ENCODE data around the gene STK40. TPM values are rescaled to one million over a fixed set of nuclear protein-coding genes. Genes with fewer than 3 reads are reported as not detected.

Gene STK40
- total RNA-seq, 1 donor from 2014 or later = 17.9 TPM

DNA sequence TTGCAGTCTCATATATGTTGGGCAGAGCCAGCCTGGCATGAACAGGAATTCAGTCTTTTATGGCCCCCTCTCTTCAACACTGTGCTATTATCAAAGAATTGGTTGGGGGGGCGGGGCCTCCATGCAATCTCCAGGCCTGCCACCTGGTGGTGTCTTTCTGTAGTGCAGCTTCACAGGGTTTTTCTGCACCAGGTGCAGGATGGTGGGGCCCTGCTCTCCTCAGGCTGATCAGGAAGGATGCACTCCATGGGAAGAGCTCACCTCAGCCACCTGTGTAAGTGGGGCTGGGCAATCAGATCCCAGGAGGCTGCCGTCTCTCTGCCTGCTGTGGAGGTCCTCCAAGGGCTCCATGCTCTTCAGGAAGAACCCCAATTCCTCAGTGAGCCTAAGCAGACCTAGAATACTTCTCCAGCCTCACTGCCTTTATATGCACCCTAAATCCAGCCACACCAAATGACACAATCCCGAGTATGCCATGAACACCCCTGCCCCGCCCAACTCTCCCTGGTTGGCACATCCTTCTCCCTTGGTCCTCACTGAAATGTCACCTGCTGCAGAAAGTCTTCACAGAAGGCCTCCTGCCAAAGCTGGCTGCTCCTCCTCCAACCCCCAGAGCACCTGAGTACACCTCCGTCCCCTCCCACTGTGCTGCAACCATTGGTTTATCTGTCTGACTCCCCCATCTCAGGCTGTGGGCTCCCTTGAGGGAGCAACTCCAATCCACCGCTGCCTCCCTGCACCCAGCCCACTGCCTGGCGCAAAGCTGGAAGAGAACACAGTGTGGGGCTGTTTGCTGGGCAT lies 16.5 kb downstream of the STK40 start:
- DNase-seq = peak; percentile 33

- DNase-seq = no peak
Measured at GRCh38 chr1:36367798-36368197, 17.9 kb downstream of the STK40 start.

- no peak for DNase-seq
Measured at GRCh38 chr1:36367066-36367465, 18.7 kb downstream of the STK40 start.

GRCh38 chr1:36366091-36366661 lies 19.5 kb downstream of the STK40 start:
- DNase-seq = peak; percentile 96

- peak; percentile 53 for DNase-seq
Measured at GRCh38 chr1:36365381-36365780, 20.3 kb downstream of the STK40 start.

DNA sequence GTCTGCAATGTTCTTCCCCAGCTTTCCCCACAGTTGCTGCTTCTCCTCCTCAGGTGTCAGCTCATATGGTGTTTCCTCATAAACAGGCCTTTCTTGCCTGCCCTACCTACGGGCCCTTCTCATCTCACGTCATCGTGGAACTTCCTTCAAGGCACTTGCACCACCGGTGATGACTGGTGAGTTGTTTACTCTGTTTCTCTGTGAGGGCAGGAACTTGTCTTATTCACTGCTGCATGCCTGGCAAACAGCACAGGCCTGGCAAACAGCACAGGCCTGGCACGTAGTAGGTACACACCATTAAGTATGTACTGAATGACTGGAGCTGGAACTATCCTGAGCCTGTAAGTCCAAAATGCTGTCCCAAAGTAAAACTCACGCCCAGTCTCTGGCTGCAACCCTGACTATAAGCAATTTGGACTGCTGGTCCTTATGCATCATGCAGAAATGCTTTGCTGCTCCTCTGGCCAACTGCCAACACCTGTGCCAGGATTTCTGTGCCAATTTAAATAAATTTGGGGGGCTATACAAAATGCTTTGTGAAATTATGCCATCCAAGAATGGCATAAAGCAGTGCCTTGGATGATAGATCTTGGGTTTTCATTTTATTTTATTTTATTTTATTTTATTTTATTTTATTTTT lies 25.7 kb downstream of the STK40 start:
- DNase-seq = no peak

DNA sequence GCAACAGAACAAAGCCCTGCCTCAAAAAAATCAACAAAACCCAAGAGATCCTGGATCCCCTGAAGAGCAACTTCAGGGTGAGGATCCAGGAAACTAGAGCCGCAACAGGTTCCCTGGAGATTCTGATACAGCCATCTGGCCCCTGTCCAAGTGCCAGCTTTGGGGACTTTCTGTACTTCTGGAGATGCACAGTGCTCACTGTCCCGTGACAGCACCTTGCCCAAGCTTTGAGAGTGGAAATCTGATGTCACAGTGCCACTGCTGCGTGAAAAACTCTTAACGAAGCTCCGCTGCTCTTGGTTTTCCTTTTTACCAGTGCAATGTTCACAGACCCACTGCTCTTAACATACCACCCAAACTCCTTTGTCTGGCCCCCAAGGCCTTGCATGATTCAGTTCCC lies 26.3 kb downstream of the STK40 start:
- no peak for DNase-seq

GRCh38 chr1:36358514-36359084 lies 27.1 kb downstream of the STK40 start:
- no peak for DNase-seq

- no peak for DNase-seq
Measured at GRCh38 chr1:36355811-36356210, 29.9 kb downstream of the STK40 start.

- DNase-seq = no peak
Measured at GRCh38 chr1:36354486-36354885, 31.2 kb downstream of the STK40 start.

DNA sequence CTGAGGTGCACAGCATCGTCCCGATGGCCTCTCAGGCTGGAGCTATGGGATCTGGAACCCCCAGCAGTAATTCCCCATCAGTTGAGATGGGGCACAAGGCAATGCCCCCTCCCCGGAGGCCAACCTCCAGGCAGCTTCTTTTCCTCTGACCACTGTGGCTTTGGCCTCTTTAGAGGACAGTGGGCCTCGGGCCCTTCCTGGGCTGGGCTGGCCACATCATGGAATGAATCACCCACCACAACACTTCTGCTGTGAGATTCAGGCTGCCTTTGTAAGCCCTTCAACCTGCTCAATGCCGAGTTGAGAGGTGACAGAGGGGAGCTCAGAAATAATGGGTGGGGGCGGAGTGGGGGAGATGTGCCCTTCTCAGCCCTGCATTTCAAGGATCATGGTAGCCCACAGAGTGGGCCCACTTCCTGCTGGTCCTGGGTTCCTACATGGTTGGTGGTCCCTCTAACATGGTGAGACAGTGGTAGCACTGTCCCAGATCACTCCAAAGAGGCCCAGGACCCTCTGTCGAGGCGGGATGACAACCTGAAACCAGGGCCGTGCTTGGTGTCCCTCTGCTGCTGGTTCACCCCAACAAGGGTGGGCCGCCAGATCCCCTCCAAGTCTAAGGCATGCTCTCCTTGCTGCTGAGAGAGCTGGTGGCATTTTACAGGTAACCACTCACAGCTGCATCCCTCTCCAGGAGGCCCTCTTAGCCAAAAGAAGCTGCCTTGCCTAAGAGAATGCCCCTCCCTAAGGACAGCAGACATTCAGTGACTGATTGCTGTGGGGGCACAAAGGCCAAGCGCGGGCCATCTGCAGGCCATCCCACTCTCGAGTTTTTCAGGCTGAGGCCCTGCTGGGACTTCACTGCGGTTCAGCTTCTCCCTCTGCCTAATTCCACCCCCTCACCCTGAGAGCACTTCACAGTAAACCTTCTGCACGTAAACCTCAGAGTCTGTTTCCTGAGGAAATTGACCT lies 32.5 kb downstream of the STK40 start:
- DNase-seq = no peak

DNA sequence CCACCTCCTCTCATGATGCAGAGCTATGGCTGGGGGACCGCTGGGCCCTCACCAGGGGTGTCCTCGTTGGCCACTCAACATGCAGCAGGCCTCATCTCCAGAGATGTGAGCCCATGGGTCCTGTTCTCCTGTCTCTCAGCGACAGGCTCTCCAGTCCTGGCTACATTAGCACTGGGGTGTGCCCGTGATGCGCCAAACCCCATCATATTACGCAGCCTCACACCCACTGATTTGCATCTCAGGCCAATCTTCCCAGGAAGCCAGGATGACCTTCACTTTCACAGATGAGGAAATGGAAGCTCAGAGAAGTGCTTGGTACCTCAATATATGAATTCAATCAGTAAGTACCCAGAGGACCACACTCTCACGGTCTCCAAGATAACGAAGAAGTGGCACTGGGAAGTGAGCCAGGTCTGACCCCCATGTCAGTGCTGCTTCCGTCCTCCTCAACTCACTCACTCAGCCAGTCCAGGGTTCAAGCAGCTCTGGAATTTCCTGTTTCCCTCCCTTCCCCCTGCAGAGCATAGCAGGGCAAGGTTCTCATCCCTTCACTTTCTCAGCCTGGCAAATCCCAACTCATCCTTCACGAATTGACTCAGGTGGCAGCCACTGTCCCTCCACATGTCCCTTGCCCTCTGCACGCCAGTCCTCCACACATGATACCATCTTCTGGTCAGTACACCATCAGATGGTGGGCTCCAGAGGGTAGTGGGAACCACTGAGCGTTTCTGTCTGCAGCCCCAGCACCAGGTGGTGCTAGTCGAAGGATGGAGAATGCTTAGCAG lies 33.4 kb downstream of the STK40 start:
- DNase-seq = no peak

GRCh38 chr1:36351227-36351977 lies 34.3 kb downstream of the STK40 start:
- peak; percentile 38 for DNase-seq

GRCh38 chr1:36350659-36351226 lies 35.0 kb downstream of the STK40 start:
- peak; percentile 38 for DNase-seq

DNA sequence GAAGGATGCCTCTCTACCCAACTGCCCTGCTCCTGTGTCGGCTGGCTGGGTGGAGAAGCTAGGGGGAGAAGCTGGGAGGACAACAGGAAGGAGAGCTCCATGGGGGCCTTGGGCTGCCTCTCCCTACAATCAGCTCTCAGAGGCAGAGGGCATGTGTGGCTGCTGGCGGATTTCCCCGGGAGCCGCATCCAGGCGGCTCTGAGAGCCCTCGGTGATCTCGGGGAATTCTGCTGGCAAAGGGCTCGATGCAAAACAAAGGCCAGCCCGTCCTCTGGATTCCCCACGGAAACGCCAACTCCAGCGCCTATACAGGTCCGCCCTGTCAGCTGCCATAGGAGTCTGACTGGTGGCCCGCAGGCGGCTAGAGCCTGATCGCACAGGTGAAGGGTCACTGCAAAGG lies 35.9 kb downstream of the STK40 start:
- DNase-seq = no peak

GRCh38 chr1:36349241-36349671 lies 36.5 kb downstream of the STK40 start:
- DNase-seq = no peak

DNA sequence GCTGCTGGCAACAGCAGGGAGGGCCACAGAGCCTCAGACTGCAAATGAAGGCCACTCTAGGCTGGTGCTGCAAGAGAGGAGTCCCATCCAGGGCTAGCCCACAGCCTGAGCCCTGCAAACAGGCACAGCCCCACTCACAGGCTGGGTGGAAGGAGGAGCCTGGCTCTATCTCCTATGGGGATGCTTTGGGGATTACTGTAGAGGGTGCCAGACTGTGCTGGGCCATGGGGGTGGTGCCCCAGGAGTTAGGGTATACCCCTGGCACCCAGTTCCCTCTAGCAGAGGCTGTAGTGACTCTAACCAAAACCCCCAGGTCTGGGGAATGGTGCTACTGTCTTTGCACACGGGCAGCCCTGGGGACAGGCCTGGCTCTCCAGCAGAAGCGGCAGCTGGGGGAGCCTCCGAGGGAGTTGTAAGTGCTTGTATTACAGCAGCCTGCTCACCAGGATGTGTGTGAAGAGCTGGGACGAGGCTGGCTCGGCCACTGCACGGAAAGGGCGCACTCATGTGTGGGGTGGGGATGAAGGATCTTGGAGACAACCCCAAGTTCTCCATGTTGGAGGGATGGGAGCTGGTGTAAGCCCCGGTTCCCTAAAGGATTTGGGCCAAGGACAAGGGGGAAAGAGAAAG lies 38.9 kb downstream of the STK40 start:
- no peak for DNase-seq

- DNase-seq = no peak
Measured at GRCh38 chr1:36345353-36345752, 40.4 kb downstream of the STK40 start.

GRCh38 chr1:36344395-36344680 lies 41.4 kb downstream of the STK40 start:
- no peak for DNase-seq
